LHCN-M2 (cell line): ENCODE measurements around the gene CDH2. TPM values are rescaled to one million over a fixed set of nuclear protein-coding genes. Genes with fewer than 3 reads are reported as not detected.
"Not testable (repeated sequence)": the region's sequence is repeated elsewhere in the genome, so short reads cannot be mapped to it uniquely, and the experiment has no call there.

ENCODE experiments used
- DNase-seq: peaks from one replicate; pipeline ENCODE4 v3.0.0-alpha.2; 2012; ENCODE audit warnings: low read depth
- total RNA-seq: library from RNA; depleted of rRNA; stranded (reverse); fragments of >200 nt; gene quantifications from 2 replicates; pipeline ENCODE4 v1.2.3, GENCODE V29; 2014

Gene CDH2
- total RNA-seq, 1 experiment from 2014 or later, result 31.1 TPM

DNA sequence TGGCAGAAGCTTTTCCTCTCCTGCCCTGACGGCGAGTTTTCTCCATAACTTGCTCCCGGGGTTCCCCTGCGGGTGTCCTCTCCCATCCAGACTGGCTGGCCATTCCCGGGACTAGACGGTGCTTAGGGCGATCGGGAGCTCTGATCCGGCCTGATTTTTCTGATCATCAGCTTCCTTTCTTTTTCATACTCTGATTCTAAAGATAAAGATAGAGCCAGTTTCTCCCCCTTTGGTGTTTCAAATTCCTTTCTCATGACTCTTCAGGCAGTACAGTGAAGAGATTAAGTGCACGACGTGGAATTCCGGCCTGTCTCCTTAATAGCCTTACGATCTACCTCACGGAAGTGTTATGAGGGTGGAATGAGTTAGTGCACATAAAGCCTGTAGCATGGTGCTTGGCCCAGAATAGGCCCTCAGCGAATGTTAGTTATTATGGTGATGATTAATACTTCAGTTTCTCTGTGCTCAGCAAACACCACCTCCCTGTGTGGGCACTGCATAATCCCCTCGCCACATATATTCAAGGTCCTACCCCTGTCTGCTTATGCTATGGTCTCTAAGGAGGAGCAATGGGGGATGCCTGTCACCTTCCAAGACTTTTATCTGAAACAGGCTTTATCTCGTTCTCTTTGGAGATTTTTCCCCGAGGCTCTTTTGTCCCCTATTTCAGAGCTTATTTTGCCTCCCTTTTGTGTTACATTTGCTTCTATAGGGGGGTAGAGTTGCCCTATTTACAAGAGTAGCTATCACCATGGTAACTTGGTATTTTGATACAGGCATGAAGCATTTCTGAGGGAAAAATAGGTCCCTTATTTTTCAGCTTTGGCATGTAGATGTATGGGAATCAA is 254.8 kb downstream of the CDH2 start:
- peak; percentile 77 for DNase-seq

DNA sequence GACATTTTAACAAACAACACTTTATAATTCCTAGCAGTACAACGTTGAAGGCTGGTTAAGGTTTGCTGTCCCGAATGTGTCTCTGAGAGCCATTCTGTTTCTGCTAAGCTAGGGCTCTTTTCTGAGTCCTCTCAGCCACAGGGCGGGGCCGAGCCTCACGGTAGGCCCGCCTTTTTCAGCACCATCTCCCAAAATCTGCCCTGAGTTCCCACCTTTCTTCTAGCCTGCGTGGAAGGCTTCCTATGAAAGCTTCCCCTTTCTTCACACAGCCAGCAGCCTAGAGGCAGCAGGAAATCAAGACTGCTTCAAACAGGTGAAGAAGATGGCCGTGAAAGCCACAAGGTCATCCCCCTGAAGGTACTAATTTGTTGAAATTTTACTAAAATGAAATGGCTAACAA is 255.5 kb downstream of the CDH2 start:
- DNase-seq, result no peak

DNA sequence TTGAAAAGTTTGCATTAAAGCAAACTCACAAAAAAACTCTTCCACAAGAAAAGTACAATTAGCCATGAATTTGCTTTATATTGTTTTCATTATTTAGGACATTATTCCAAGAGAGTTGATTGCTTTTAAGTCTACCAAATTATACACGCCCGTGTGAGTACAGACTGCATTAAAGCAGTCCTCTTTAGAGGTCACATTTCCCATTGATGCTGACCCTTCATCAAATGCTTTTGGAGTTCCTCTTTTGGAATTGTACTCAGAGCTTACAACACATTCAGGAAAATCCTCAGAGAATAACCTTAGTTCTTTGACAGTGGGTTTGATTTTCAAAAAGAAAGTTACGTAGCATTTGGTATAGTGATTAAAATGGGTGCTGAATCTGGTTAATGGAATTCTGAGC is 256.1 kb downstream of the CDH2 start:
- no peak for DNase-seq

DNA sequence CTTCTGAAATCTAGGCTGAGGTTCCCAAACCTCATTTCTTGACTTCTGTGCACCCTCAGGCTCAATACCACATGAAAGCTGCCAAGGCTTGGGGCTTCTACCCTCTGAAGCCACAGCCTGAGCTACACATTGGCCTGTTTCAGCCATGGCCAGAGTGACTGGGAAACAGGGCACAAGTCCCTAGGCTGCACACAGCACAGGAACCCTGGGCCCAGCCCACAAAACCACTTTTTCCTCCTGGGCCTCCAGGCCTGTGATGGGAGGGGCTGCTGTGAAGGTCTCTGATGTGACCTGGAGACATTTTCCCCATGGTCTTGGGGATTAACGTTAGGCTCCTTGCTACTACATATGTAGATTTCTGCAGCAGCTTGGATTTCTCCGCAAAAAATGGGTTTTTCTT is 270.7 kb downstream of the CDH2 start:
- DNase-seq, result not testable (repeated sequence)

DNA sequence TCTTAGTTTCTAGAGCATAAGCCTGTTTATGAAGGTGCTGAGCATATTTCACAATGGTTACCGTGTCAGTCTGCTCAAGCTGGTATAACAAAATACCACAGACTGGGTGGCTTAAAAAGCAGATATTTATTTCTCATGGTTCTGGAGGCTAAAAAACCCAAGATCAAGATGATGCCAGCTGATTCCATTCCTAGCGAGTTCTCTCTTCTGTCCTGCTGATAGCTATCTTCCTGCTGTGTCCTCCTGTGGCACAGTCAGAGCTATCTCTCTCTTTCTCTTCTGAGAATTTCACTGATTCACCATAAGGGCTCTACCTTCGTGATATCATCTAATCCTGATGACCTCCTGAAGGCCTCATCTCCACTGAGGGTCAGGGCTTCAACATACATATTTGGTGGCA is 273.0 kb downstream of the CDH2 start:
- no peak for DNase-seq

DNA sequence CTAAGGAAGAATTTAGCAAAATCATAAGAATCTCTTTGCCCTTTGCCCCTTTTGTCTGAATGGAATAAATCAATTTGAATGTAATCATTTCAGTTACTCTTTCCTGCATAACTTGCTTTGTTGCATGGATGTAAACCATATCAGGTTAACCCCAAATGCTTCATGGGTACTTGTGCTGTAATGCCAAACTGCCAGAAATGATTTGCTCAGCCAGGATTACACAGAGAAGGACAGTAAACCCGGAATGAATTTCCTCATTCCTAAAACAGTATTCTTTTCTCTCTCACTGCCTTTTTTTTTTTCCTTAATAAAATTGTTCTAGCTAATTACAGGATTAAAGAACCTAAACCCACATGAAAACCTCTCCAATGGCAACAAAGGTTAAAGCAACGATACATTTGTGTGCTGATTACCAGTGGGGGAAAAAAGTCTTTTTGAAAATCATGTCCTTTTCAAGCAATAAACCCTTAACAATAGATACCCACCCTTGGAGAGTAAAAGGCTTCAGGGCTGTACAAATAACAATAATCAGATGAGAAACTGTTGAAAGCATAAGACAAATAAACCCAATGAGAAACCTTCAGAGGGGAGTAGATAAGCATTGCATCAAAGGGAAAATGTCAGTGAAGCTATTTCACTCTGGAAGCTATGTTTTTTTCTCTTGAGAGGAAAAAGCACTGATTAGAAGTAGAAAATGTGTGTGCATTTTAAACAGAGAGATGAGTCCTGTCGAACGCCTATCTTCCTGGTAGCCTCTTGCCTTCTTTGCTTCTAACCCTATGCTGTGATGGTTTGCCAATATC is 275.3 kb downstream of the CDH2 start:
- no peak for DNase-seq
